Neuron (in vitro differentiated cells): ENCODE results near the gene TRIM41.

Experiments
- H2AFZ ChIP-seq: one replicate; pipeline ENCODE4 v1.6.1; 2013; ENCODE audit warnings: low read depth, mild to moderate bottlenecking, inconsistent platforms, low read length, moderate library complexity
- H3K27me3 ChIP-seq: one replicate; pipeline ENCODE4 v1.6.1; 2013; ENCODE audit warnings: low read length; ENCODE audit not compliant: insufficient read depth
- H3K36me3 ChIP-seq: one replicate; pipeline ENCODE4 v1.6.1; 2013; ENCODE audit warnings: low read length; ENCODE audit not compliant: insufficient read depth
- H3K4me1 ChIP-seq: one replicate; pipeline ENCODE4 v1.6.1; 2013; ENCODE audit warnings: low read length; ENCODE audit not compliant: insufficient read depth
- H3K4me3 ChIP-seq: 2 replicates; pipeline ENCODE4 v1.5.1; 2013; ENCODE audit warnings: mild to moderate bottlenecking, low read length, moderate library complexity
- H3K9me3 ChIP-seq: one replicate; pipeline ENCODE4 v1.6.1; 2013; ENCODE audit warnings: low read length

TRIM41 gene

DNA sequence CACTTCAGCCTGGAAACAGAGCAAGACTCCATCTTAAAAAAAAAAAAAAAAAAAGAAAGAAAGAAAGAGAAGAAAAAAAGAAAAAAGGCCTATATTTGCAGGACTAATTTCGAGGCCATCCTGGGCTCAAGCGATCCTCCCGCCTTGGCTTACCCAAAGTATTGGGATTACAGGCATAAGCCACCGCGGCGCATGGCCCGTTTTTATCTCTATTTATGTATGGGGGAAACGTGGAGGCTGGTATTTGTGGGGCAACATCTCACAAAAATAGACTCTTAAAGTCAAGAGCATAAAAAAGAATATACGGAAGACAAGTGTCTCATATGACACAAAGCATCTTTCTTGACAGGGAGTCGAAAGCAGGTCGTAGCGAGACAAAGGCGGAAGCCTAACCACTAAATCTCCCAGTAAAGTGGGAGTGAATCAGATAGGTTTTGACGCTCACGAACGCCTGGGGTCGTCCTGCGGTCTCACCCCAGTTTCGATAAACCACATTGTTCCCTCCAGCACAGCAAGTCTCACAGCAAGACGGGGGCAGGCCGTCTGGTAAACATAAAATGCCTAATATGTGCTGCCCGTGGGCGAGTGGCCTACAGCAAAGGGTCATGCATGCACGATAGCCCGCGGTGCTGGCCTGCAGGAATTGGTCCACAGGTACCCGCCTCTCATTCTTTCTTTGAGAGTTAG, 1.8 kb upstream of the TRIM41 start:
- no peak overlapping the region for H2AFZ ChIP-seq
- peak overlapping the region; percentile 84 for H3K4me3 ChIP-seq
- peaks cover 25% of the 10 kb centered on the region for H3K4me1 ChIP-seq
- no peaks in the 10 kb centered on the region for H3K27me3 ChIP-seq
- H3K9me3 ChIP-seq, result no peaks in the 10 kb centered on the region
- H3K36me3 ChIP-seq, result peaks cover 10% of the 10 kb centered on the region

DNA sequence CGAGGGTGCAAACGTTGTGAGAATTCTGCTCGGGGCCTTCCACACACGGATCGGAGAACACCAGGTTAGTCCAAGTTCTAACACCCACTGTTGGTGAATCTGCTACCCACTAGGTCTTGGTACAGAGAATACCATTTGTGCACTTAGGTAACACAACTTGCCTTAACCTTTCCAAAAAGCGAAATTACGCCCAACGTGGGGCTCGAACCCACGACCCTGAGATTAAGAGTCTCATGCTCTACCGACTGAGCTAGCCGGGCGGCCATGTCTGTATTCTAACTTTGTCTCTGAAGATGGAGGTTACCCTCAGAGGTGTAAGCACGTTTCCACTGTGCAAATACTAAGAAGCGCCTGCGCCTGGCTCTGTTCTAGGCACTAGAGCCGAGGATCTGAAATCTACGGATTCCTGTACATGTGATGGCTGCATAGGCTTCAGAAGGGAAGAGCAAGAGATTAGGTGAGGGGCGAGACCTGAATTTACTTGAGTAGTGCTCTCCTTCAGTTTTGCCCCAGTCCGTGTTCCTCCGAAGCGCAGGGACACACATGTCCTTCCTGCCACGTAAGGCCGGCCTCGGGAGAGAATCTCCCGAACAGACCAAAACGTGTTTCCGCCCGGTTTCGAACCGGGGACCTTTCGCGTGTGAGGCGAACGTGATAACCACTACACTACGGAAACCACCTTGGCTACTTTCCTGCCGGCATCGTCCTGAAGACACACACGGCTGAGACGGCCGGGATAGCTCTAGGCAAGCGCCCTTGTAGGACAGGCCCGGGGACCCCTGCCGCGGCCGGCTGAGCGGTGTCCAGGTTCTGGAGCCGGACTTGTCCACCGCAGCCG, 1.1 kb upstream of the TRIM41 start:
- Histone ChIP-seq H3K36me3 (peaks cover 10% of the 10 kb centered on the region), H3K4me1 (peaks cover 20% of the 10 kb centered on the region), H3K9me3 (no peaks in the 10 kb centered on the region), H3K4me3 (peak overlapping the region; percentile 84), H3K27me3 (no peaks in the 10 kb centered on the region), H2AFZ (peak overlapping the region; percentile 78)

- Histone ChIP-seq H3K9me3 (no peaks in the 10 kb centered on the region), H3K27me3 (no peaks in the 10 kb centered on the region), H2AFZ (peak overlapping the region; percentile 78), H3K36me3 (peaks cover 13% of the 10 kb centered on the region), H3K4me1 (peaks cover 16% of the 10 kb centered on the region), H3K4me3 (peak overlapping the region; percentile 84)
Measured at GRCh38 chr5:181222630-181223057, 437 bp upstream of the TRIM41 start.

GRCh38 chr5:181223729-181224389, 778 bp downstream of the TRIM41 start:
- H3K4me1 ChIP-seq, result peaks cover 15% of the 10 kb centered on the region
- no peaks in the 10 kb centered on the region for H3K27me3 ChIP-seq
- peaks cover 13% of the 10 kb centered on the region for H3K36me3 ChIP-seq
- peak overlapping the region; percentile 78 for H2AFZ ChIP-seq
- H3K4me3 ChIP-seq, result peak overlapping the region; percentile 84
- no peaks in the 10 kb centered on the region for H3K9me3 ChIP-seq

DNA sequence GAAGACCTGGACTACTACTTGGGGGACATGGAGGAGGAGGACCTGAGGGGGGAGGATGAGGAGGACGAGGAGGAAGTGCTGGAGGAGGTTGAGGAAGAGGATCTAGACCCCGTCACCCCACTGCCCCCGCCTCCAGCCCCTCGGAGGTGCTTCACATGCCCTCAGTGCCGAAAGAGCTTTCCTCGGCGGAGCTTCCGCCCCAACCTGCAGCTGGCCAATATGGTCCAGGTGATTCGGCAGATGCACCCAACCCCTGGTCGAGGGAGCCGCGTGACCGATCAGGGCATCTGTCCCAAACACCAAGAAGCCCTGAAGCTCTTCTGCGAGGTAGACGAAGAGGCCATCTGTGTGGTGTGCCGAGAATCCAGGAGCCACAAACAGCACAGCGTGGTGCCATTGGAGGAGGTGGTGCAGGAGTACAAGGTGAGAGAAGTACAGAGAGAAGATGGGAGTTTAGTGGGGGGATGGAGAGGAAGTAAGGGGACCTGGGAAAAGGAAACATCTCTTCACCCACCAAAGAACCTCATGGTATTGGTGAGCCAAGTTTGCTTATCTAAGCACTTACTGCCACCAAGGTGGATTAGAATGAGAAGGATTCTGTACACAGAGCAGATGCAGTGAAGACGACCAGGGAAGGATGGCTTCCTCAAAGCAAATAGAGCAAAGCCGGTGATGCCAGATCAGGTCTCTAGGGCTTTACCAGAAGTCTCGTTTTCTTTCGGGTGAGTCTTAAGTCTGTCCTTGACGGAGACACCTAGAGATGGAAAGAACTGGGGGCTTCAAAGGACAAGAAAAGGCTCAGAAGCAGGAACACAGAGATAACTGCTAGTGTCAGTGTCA, 1.5 kb downstream of the TRIM41 start:
- Histone ChIP-seq H3K36me3 (peaks cover 19% of the 10 kb centered on the region), H3K9me3 (no peaks in the 10 kb centered on the region), H3K27me3 (no peaks in the 10 kb centered on the region), H3K4me3 (peak overlapping the region; percentile 84), H2AFZ (no peak overlapping the region), H3K4me1 (peaks cover 15% of the 10 kb centered on the region)

GRCh38 chr5:181229996-181230395, 6.9 kb downstream of the TRIM41 start:
- H3K9me3 ChIP-seq, result no peaks in the 10 kb centered on the region
- no peak overlapping the region for H2AFZ ChIP-seq
- H3K36me3 ChIP-seq, result peaks cover 56% of the 10 kb centered on the region
- peaks cover 4% of the 10 kb centered on the region for H3K4me1 ChIP-seq
- H3K27me3 ChIP-seq, result no peaks in the 10 kb centered on the region
- H3K4me3 ChIP-seq, result no peak overlapping the region

DNA sequence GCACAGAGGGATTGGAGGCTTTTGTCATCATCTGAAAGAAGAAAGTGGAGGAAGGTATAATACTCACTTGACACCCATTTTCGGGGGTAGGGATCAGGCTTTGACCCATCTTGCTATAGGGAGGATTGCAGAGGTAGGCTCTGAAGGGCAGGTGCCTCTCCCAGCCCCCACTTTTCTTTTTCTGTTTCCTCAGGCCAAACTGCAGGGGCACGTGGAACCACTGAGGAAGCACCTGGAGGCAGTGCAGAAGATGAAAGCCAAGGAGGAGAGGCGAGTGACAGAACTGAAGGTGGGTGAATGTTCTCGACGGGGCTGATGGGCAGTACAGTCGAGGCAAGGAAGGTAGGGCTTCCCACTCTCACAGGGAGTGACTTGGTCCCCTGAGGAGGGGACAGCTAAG, 7.5 kb downstream of the TRIM41 start:
- Histone ChIP-seq H3K4me3 (no peak overlapping the region), H3K27me3 (no peaks in the 10 kb centered on the region), H2AFZ (no peak overlapping the region), H3K9me3 (no peaks in the 10 kb centered on the region), H3K36me3 (peaks cover 55% of the 10 kb centered on the region), H3K4me1 (no peaks in the 10 kb centered on the region)

GRCh38 chr5:181231432-181231831, 8.4 kb downstream of the TRIM41 start:
- Histone ChIP-seq H3K36me3 (peaks cover 63% of the 10 kb centered on the region), H3K9me3 (no peaks in the 10 kb centered on the region), H3K4me3 (no peak overlapping the region), H2AFZ (no peak overlapping the region), H3K4me1 (no peaks in the 10 kb centered on the region), H3K27me3 (no peaks in the 10 kb centered on the region)

- H3K36me3 ChIP-seq, result peaks cover 71% of the 10 kb centered on the region
- H3K9me3 ChIP-seq, result no peaks in the 10 kb centered on the region
- no peak overlapping the region for H3K4me3 ChIP-seq
- H3K4me1 ChIP-seq, result no peaks in the 10 kb centered on the region
- H3K27me3 ChIP-seq, result no peaks in the 10 kb centered on the region
- H2AFZ ChIP-seq, result no peak overlapping the region
Measured at GRCh38 chr5:181232593-181232992, 9.5 kb downstream of the TRIM41 start.

- Histone ChIP-seq H3K36me3 (peaks cover 78% of the 10 kb centered on the region), H3K27me3 (no peaks in the 10 kb centered on the region), H3K9me3 (no peaks in the 10 kb centered on the region), H2AFZ (no peak overlapping the region), H3K4me1 (no peaks in the 10 kb centered on the region), H3K4me3 (no peak overlapping the region)
Measured at GRCh38 chr5:181233088-181233800, 10.2 kb downstream of the TRIM41 start.

DNA sequence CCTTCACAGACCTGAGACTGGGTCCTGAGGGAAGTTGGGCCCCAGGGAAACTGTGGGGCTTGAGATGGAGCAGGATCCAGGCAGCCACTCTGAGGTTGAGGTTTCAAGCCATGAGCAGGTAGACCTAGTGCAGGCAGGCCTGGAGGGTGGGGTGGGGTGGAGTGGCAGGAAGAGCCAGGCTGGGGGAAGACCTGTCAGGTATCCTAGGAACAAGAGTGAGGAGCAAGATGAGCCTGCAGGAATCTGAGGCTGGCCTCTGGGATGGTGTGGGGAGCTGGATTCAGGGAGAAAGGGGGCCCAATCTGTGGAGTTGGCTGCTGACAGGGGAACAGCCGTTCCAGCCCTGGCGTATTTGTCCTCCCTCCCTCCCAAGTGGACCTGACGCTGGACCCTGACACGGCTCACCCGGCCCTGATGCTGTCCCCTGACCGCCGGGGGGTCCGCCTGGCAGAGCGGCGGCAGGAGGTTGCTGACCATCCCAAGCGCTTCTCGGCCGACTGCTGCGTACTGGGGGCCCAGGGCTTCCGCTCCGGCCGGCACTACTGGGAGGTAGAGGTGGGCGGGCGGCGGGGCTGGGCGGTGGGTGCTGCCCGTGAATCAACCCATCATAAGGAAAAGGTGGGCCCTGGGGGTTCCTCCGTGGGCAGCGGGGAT, 10.8 kb downstream of the TRIM41 start:
- Histone ChIP-seq H3K36me3 (peaks cover 83% of the 10 kb centered on the region), H2AFZ (no peak overlapping the region)

More for the DNA sequence above, 10.8 kb downstream of the TRIM41 start:
- Histone ChIP-seq H3K27me3 (no peaks in the 10 kb centered on the region), H3K4me1 (no peaks in the 10 kb centered on the region), H3K4me3 (no peak overlapping the region), H3K9me3 (no peaks in the 10 kb centered on the region)
